Stimulated activated CD4-positive, alpha-beta T cell treated with anti-CD3 and anti-CD28 coated beads, Interleukin-2, amount 100 ng/mL, for 24 hours (primary cell): ENCODE measurements around the gene HTATIP2.
"Not testable (repeated sequence)": the region's sequence is repeated elsewhere in the genome, so short reads cannot be mapped to it uniquely, and the experiment has no call there.

Experiments used
- DNase-seq, 2 donors: peaks; one replicate each; pipeline ENCODE4 v3.0.0-alpha.2; 2020

Gene HTATIP2

GRCh38 chr11:20363500-20364340, at the start of gene HTATIP2:
HTATIP2 (plus strand) TSS chr11:20363714; CDS start chr11:20364238, 524 bp downstream.
- peak; percentile 79 to 80 for DNase-seq

GRCh38 chr11:20315800-20316199, 47.7 kb upstream of the HTATIP2 start:
- no peak for DNase-seq

GRCh38 chr11:20321177-20321576, 42.3 kb upstream of the HTATIP2 start:
- no peak for DNase-seq

GRCh38 chr11:20327377-20327935, 36.1 kb upstream of the HTATIP2 start:
- no peak for DNase-seq

GRCh38 chr11:20336056-20336455, 27.5 kb upstream of the HTATIP2 start:
- DNase-seq: no peak

GRCh38 chr11:20337526-20338154, 25.9 kb upstream of the HTATIP2 start:
- DNase-seq: no peak

GRCh38 chr11:20342347-20343141, 21.0 kb upstream of the HTATIP2 start:
- DNase-seq: no peak

GRCh38 chr11:20351136-20351535, 12.4 kb upstream of the HTATIP2 start:
- DNase-seq: no peak

GRCh38 chr11:20351751-20352262, 11.7 kb upstream of the HTATIP2 start:
- no peak for DNase-seq

- peak; percentile 33 for DNase-seq
Observed at GRCh38 chr11:20353829-20354434, 9.6 kb upstream of the HTATIP2 start.

- peak; percentile 24 to 49 for DNase-seq
Observed at GRCh38 chr11:20355221-20356219, 8.0 kb upstream of the HTATIP2 start.

GRCh38 chr11:20357150-20357549, 6.4 kb upstream of the HTATIP2 start:
- no peak for DNase-seq

- peak in 1 of 2 donors; percentile 14 for DNase-seq
Observed at GRCh38 chr11:20360650-20361049, 2.9 kb upstream of the HTATIP2 start.

- DNase-seq: no peak
Observed at GRCh38 chr11:20362481-20362880, 1.0 kb upstream of the HTATIP2 start.

GRCh38 chr11:20363149-20363499, 390 bp upstream of the HTATIP2 start:
- no peak for DNase-seq

- DNase-seq: no peak
Observed at GRCh38 chr11:20364341-20364792, 853 bp downstream of the HTATIP2 start.

GRCh38 chr11:20365465-20365864, 2.0 kb downstream of the HTATIP2 start:
- DNase-seq: not testable (repeated sequence)

GRCh38 chr11:20367313-20367948, 3.9 kb downstream of the HTATIP2 start:
- DNase-seq: peak; percentile 70 to 77

GRCh38 chr11:20368438-20368837, 4.9 kb downstream of the HTATIP2 start:
- no peak for DNase-seq

GRCh38 chr11:20369826-20370225, 6.3 kb downstream of the HTATIP2 start:
- DNase-seq: no peak
